ENCODE data around the gene AQP1. TPM values are rescaled to one million over a fixed set of nuclear protein-coding genes. Genes with fewer than 3 reads are reported as not detected.
A peak's percentile ranks its signal among the peaks of the same experiment; 100 is the strongest.

The AQP1 gene
- total and polyA plus RNA-seq, 11 donors = 113 to 420 (median 210) TPM

GRCh38 chr7:30923009-30923773 is 11.5 kb downstream of the AQP1 start:
- TF ChIP-seq POLR2A (IDR thresholded peaks at IDR 0.05) = no peak
- TF ChIP-seq CTCF (IDR thresholded peaks at IDR 0.05) = no peak
- Histone ChIP-seq H3K27me3 (no peaks in the 10 kb centered on the region), H3K36me3 (peaks cover 0 to 45% (median 35%) of the 10 kb centered on the region in 9 donors), H3K9me3 (peaks cover 0 to 13% (median 0%) of the 10 kb centered on the region in 12 donors), H3K27ac (peak overlapping the region in 9 of 12 donors; percentile 9 to 94 (median 81)), H3K4me3 (no peak overlapping the region), H3K4me1 (peaks cover 16 to 70% (median 44%) of the 10 kb centered on the region in 12 donors)
- no peak for ATAC-seq
- intact Hi-C loops (cut with DNase I) = no loop called here
- DNase-seq = peak in 4 of 5 donors; percentile 5 to 46 (median 20)
- WGBS, 4 donors = 90 to 94% (median 93%) methylated on average over 15 to 19 of the region's 19 CpGs

- no peak for ATAC-seq
- H3K9me3 ChIP-seq = peaks cover 0 to 13% (median 0%) of the 10 kb centered on the region in 12 donors
- no peaks in the 10 kb centered on the region for H3K27me3 ChIP-seq
- H3K36me3 ChIP-seq = peaks cover 0 to 45% (median 35%) of the 10 kb centered on the region in 9 donors
- peaks cover 13 to 63% (median 37%) of the 10 kb centered on the region in 12 donors for H3K4me1 ChIP-seq
- 76 to 82% (median 79%) methylated on average over 12 to 13 of the region's 13 CpGs for WGBS, 4 donors
- H3K4me3 ChIP-seq = no peak overlapping the region
- TF ChIP-seq CTCF (IDR thresholded peaks at IDR 0.05) (no peak), POLR2A (IDR thresholded peaks at IDR 0.05) (no peak)
- DNase-seq = peak in 3 of 5 donors; percentile 4 to 26 (median 16)
- H3K27ac ChIP-seq = no peak overlapping the region
- intact Hi-C loops (cut with DNase I) = no loop called here
Measured at GRCh38 chr7:30923774-30924413, 12.2 kb downstream of the AQP1 start.

GRCh38 chr7:30924624-30925023 is 13.0 kb downstream of the AQP1 start:
- H3K9me3 ChIP-seq = peaks cover 0 to 13% (median 0%) of the 10 kb centered on the region in 12 donors
- peaks cover 0 to 45% (median 35%) of the 10 kb centered on the region in 9 donors for H3K36me3 ChIP-seq
- DNase-seq (peak in 1 of 5 donors; percentile 14), ATAC-seq (no peak)
- H3K27ac ChIP-seq = no peak overlapping the region
- intact Hi-C loops (cut with DNase I) = no loop called here
- H3K4me3 ChIP-seq = no peak overlapping the region
- H3K4me1 ChIP-seq = peaks cover 12 to 56% (median 32%) of the 10 kb centered on the region in 12 donors
- no peak for TF ChIP-seq POLR2A (IDR thresholded peaks at IDR 0.05)
- TF ChIP-seq CTCF (IDR thresholded peaks at IDR 0.05) = no peak
- H3K27me3 ChIP-seq = no peaks in the 10 kb centered on the region

GRCh38 chr7:30925117-30925516 is 13.5 kb downstream of the AQP1 start:
- no peak overlapping the region for H3K27ac ChIP-seq
- no peak for TF ChIP-seq POLR2A (IDR thresholded peaks at IDR 0.05)
- no peak for TF ChIP-seq CTCF (IDR thresholded peaks at IDR 0.05)
- no peak for DNase-seq

More at GRCh38 chr7:30925117-30925516, 13.5 kb downstream of the AQP1 start:
- WGBS, 4 donors = 51 to 76% (median 64%) methylated on average over 2 of the region's 2 CpGs
- H3K9me3 ChIP-seq = peaks cover 0 to 13% (median 0%) of the 10 kb centered on the region in 12 donors
- no peaks in the 10 kb centered on the region for H3K27me3 ChIP-seq
- no peak overlapping the region for H3K4me3 ChIP-seq
- peaks cover 0 to 45% (median 35%) of the 10 kb centered on the region in 9 donors for H3K36me3 ChIP-seq
- intact Hi-C loops (cut with DNase I) = no loop called here
- ATAC-seq = no peak
- H3K4me1 ChIP-seq = peaks cover 9 to 56% (median 27%) of the 10 kb centered on the region in 12 donors
